ENCODE data around the gene KDM2A.
"Not testable (repeated sequence)": the region's sequence is repeated elsewhere in the genome, so short reads cannot be mapped to it uniquely, and the experiment has no call there.

DNA sequence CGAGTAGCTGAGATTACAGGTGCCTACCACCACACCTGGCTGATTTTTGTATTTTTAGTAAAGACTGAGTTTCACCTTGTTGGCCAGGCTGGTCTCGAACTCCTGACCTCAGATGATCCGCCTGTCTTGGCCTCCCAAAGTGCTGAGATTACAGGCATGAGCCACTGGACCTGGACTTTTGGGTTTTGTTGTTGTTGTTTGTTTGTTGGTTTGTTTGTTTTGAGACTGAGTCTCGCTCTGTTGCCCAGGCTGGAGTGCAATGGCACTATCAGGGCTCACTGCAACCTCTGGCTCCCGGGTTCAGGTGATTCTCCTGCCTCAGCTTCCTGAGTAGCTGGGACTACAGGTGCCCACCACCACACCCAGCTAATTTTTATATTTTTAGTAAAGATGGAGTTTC lies 4.7 kb downstream of the KDM2A start:
- not testable (repeated sequence) for TF ChIP-seq CTCF, POLR2A (IDR thresholded peaks at IDR 0.05)
